HEK293 (cell line): ENCODE data around the gene CCL28.

ENCODE experiments used
- CTCF ChIA-PET: fragments of 350-600 bp; formaldehyde crosslinking; extraction: SDS; loops from one replicate; lab custom pipeline; 2021; ENCODE audit warnings: antibody characterized with exemption; lab: Yijun Ruan, JAX
- POLR2A ChIA-PET: fragments of 300-600 bp; formaldehyde crosslinking; extraction: SDS; loops from one replicate; lab custom pipeline; 2020; ENCODE audit warnings: antibody characterized with exemption, inconsistent platforms; lab: Yijun Ruan, JAX
- H3K27ac ChIP-seq: fragments of 200-500 bp; sonication (Bioruptor generic); 2 replicates; pipeline ENCODE4 v1.5.1; 2014; ENCODE audit warnings: low read depth, low read length, control low read depth, inconsistent platforms; ENCODE audit errors: extremely low read depth
- H3K36me3 ChIP-seq, 2 experiments: fragments of 200-500 bp in 1 of 2; sonication (Bioruptor generic) in 1 of 2; 1 replicate in 1 of 2; 2 replicates in 1 of 2; pipeline ENCODE4 v1.5.1; 2014 to 2017; ENCODE audit warnings: inconsistent platforms in 2 of 2, low read length in 2 of 2; ENCODE audit not compliant: control insufficient read depth in 2 of 2, insufficient read depth in 1 of 2
- H3K4me1 ChIP-seq: fragments of 200-500 bp; sonication (Bioruptor generic); 2 replicates; pipeline ENCODE4 v1.5.1; 2014; ENCODE audit warnings: mild to moderate bottlenecking, low read length, inconsistent platforms; ENCODE audit not compliant: control insufficient read depth, insufficient read depth
- H3K4me3 ChIP-seq: 2 replicates; pipeline ENCODE4 v1.5.1; 2011; ENCODE audit warnings: low read depth, mild to moderate bottlenecking, control low read depth, low read length, moderate library complexity
- H3K9me3 ChIP-seq: fragments of 200-500 bp; sonication (Bioruptor generic); 2 replicates; pipeline ENCODE4 v1.5.1; 2014; ENCODE audit warnings: low read depth, low read length, inconsistent platforms; ENCODE audit not compliant: control insufficient read depth, insufficient read depth
- HOXD13 ChIP-seq: sonication (generic); formaldehyde crosslinking; IDR thresholded peaks from 2 replicates; pipeline ENCODE4 v1.8.0; 2022; ENCODE audit warnings: missing genetic modification reagents, borderline replicate concordance
- KLF16 ChIP-seq: fragments of 450-650 bp; formaldehyde crosslinking; IDR thresholded peaks from 2 replicates; pipeline ENCODE4 v1.5.1; 2017; ENCODE audit warnings: missing biosample characterization, missing genetic modification characterization
- KLF7 ChIP-seq: fragments of 450-650 bp; formaldehyde crosslinking; IDR thresholded peaks from 2 replicates; pipeline ENCODE4 v1.5.1; 2016; ENCODE audit warnings: missing biosample characterization, missing genetic modification characterization, borderline replicate concordance
- ZBTB17 ChIP-seq: fragments of 450-650 bp; formaldehyde crosslinking; IDR thresholded peaks from 2 replicates; pipeline ENCODE4 v1.5.1; 2016; ENCODE audit warnings: missing biosample characterization, missing genetic modification characterization
- ZBTB20 ChIP-seq: fragments of 450-650 bp; formaldehyde crosslinking; IDR thresholded peaks from 2 replicates; pipeline ENCODE4 v1.5.1; 2016; ENCODE audit warnings: missing biosample characterization, missing genetic modification characterization
- ZNF146 ChIP-seq: fragments of 450-650 bp; formaldehyde crosslinking; IDR thresholded peaks from 2 replicates; pipeline ENCODE4 v1.5.1; 2016; ENCODE audit warnings: missing biosample characterization, missing genetic modification characterization
- ZNF221 ChIP-seq: fragments of 450-650 bp; formaldehyde crosslinking; IDR thresholded peaks from 2 replicates; pipeline ENCODE4 v1.5.1; 2017; ENCODE audit warnings: missing biosample characterization, missing genetic modification characterization, borderline replicate concordance
- ZNF223 ChIP-seq: fragments of 450-650 bp; formaldehyde crosslinking; IDR thresholded peaks from 2 replicates; pipeline ENCODE4 v1.5.1; 2016; ENCODE audit warnings: missing biosample characterization, missing genetic modification characterization
- ZNF302 ChIP-seq: fragments of 450-650 bp; formaldehyde crosslinking; IDR thresholded peaks from 2 replicates; pipeline ENCODE4 v1.5.1; 2016; ENCODE audit warnings: missing biosample characterization, missing genetic modification characterization, low read depth
- ZNF37A ChIP-seq: fragments of 450-650 bp; IDR thresholded peaks from 2 replicates; pipeline ENCODE4 v1.5.1; 2018; ENCODE audit warnings: missing biosample characterization, missing genetic modification characterization
- ZNF416 ChIP-seq: fragments of 450-650 bp; formaldehyde crosslinking; IDR thresholded peaks from 2 replicates; pipeline ENCODE4 v1.5.1; 2016; ENCODE audit warnings: missing biosample characterization, missing genetic modification characterization
- ZNF473 ChIP-seq: fragments of 450-650 bp; formaldehyde crosslinking; IDR thresholded peaks from 2 replicates; pipeline ENCODE4 v1.5.1; 2017; ENCODE audit warnings: missing biosample characterization, missing genetic modification characterization
- ZNF501 ChIP-seq: fragments of 450-650 bp; formaldehyde crosslinking; IDR thresholded peaks from 2 replicates; pipeline ENCODE4 v1.5.1; 2016; ENCODE audit warnings: missing biosample characterization, missing genetic modification characterization
- ZNF548 ChIP-seq: fragments of 450-650 bp; formaldehyde crosslinking; IDR thresholded peaks from 2 replicates; pipeline ENCODE4 v1.5.1; 2016; ENCODE audit warnings: missing biosample characterization, missing genetic modification characterization
- ZNF561 ChIP-seq: fragments of 450-650 bp; IDR thresholded peaks from 2 replicates; pipeline ENCODE4 v1.5.1; 2018; ENCODE audit warnings: missing biosample characterization, missing genetic modification characterization, borderline replicate concordance
- ZNF585B ChIP-seq: fragments of 450-650 bp; formaldehyde crosslinking; IDR thresholded peaks from 2 replicates; pipeline ENCODE4 v1.5.1; 2016; ENCODE audit warnings: missing biosample characterization, missing genetic modification characterization
- ZNF610 ChIP-seq: fragments of 450-650 bp; formaldehyde crosslinking; IDR thresholded peaks from 2 replicates; pipeline ENCODE4 v1.5.1; 2016; ENCODE audit warnings: missing biosample characterization, missing genetic modification characterization, borderline replicate concordance
- ZNF624 ChIP-seq: fragments of 450-650 bp; formaldehyde crosslinking; IDR thresholded peaks from 2 replicates; pipeline ENCODE4 v1.5.1; 2017; ENCODE audit warnings: missing biosample characterization, missing genetic modification characterization
- ZNF692 ChIP-seq: fragments of 450-650 bp; formaldehyde crosslinking; IDR thresholded peaks from 2 replicates; pipeline ENCODE4 v1.5.1; 2016; ENCODE audit warnings: missing biosample characterization, missing genetic modification characterization
- ZNF701 ChIP-seq: fragments of 450-650 bp; formaldehyde crosslinking; IDR thresholded peaks from 2 replicates; pipeline ENCODE4 v1.5.1; 2016; ENCODE audit warnings: missing biosample characterization, missing genetic modification characterization
- ZNF843 ChIP-seq: fragments of 450-650 bp; formaldehyde crosslinking; IDR thresholded peaks from 2 replicates; pipeline ENCODE4 v1.5.1; 2016; ENCODE audit warnings: missing biosample characterization, missing genetic modification characterization
- TF ChIP-seq, protein P1 (sequence below): fragments of 450-650 bp; formaldehyde crosslinking; IDR thresholded peaks from 2 replicates; pipeline ENCODE4 v1.5.1; 2016; ENCODE audit warnings: missing biosample characterization, missing genetic modification characterization
- TF ChIP-seq, protein P2 (sequence below): fragments of 450-650 bp; formaldehyde crosslinking; IDR thresholded peaks from 2 replicates; pipeline ENCODE4 v1.5.1; 2016; ENCODE audit warnings: missing biosample characterization, missing genetic modification characterization
- TF ChIP-seq, protein P3 (sequence below): fragments of 450-650 bp; formaldehyde crosslinking; IDR thresholded peaks from 2 replicates; pipeline ENCODE4 v1.5.1; 2016; ENCODE audit warnings: missing biosample characterization, missing genetic modification characterization

CCL28 gene

GRCh38 chr5:43358301-43358700 is 53.9 kb downstream of the CCL28 start:
- H3K36me3 ChIP-seq = no peaks in the 10 kb centered on the region
- ChIA-PET CTCF (interaction anchor here (1.2 kb wide), 1 partner anchor 31 kb away, joined by 5 read pairs; no protein-coding TSS in a partner anchor), POLR2A (no interaction called here)
- H3K27ac ChIP-seq = no peak overlapping the region
- no peaks in the 10 kb centered on the region for H3K4me1 ChIP-seq
- H3K4me3 ChIP-seq = no peak overlapping the region
- H3K9me3 ChIP-seq = no peaks in the 10 kb centered on the region
- TF ChIP-seq ZNF843 = no peak
- TF ChIP-seq ZNF692 (tag by site-specific recombination) = no peak
- TF ChIP-seq ZNF624 (tag by site-specific recombination) = no peak
- no peak for TF ChIP-seq ZNF416 (tag by site-specific recombination)
- no peak for TF ChIP-seq ZNF223 (tag by site-specific recombination)
- no peak for TF ChIP-seq HOXD13 (CRISPR knock-in tag)
- no peak for TF ChIP-seq KLF16
- no peak for TF ChIP-seq ZNF501 (tag by site-specific recombination)
- TF ChIP-seq KLF7 (tag by site-specific recombination) = no peak
- TF ChIP-seq ZNF221 = no peak
- TF ChIP-seq, protein P1, sequence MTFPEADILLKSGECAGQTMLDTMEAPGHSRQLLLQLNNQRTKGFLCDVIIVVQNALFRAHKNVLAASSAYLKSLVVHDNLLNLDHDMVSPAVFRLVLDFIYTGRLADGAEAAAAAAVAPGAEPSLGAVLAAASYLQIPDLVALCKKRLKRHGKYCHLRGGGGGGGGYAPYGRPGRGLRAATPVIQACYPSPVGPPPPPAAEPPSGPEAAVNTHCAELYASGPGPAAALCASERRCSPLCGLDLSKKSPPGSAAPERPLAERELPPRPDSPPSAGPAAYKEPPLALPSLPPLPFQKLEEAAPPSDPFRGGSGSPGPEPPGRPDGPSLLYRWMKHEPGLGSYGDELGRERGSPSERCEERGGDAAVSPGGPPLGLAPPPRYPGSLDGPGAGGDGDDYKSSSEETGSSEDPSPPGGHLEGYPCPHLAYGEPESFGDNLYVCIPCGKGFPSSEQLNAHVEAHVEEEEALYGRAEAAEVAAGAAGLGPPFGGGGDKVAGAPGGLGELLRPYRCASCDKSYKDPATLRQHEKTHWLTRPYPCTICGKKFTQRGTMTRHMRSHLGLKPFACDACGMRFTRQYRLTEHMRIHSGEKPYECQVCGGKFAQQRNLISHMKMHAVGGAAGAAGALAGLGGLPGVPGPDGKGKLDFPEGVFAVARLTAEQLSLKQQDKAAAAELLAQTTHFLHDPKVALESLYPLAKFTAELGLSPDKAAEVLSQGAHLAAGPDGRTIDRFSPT (tag by site-specific recombination) = no peak
- TF ChIP-seq ZNF585B (tag by site-specific recombination) = no peak
- TF ChIP-seq ZNF37A = no peak
- no peak for TF ChIP-seq ZNF146
- no peak for TF ChIP-seq ZNF561 (tag by site-specific recombination)
- no peak for TF ChIP-seq ZBTB17 (tag by site-specific recombination)
- TF ChIP-seq ZNF302 (tag by site-specific recombination) = no peak
- TF ChIP-seq ZNF548 (tag by site-specific recombination) = no peak

GRCh38 chr5:43357878-43358281 is 54.3 kb downstream of the CCL28 start:
- POLR2A ChIA-PET = no interaction called here
- Histone ChIP-seq H3K27ac (no peak overlapping the region), H3K9me3 (no peaks in the 10 kb centered on the region), H3K36me3 (no peaks in the 10 kb centered on the region), H3K4me1 (no peaks in the 10 kb centered on the region), H3K4me3 (no peak overlapping the region)
- CTCF ChIA-PET = interaction anchor here (1.2 kb wide), 1 partner anchor 32 kb away, joined by 5 read pairs; no protein-coding TSS in a partner anchor
- TF ChIP-seq, protein P2, sequence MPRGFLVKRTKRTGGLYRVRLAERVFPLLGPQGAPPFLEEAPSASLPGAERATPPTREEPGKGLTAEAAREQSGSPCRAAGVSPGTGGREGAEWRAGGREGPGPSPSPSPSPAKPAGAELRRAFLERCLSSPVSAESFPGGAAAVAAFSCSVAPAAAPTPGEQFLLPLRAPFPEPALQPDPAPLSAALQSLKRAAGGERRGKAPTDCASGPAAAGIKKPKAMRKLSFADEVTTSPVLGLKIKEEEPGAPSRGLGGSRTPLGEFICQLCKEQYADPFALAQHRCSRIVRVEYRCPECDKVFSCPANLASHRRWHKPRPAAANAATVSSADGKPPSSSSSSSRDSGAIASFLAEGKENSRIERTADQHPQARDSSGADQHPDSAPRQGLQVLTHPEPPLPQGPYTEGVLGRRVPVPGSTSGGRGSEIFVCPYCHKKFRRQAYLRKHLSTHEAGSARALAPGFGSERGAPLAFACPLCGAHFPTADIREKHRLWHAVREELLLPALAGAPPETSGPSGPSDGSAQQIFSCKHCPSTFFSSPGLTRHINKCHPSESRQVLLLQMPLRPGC (tag by site-specific recombination) = no peak

- Histone ChIP-seq H3K9me3 (no peaks in the 10 kb centered on the region), H3K4me3 (no peak overlapping the region), H3K4me1 (no peaks in the 10 kb centered on the region), H3K27ac (no peak overlapping the region), H3K36me3 (no peaks in the 10 kb centered on the region)
- ChIA-PET CTCF (no interaction called here), POLR2A (no interaction called here)
- TF ChIP-seq ZNF610 (tag by site-specific recombination) (no peak), ZNF701 (tag by site-specific recombination) (no peak), ZNF473 (tag by site-specific recombination) (no peak), ZNF843 (no peak), ZBTB20 (tag by site-specific recombination) (no peak)
- TF ChIP-seq, protein P3, sequence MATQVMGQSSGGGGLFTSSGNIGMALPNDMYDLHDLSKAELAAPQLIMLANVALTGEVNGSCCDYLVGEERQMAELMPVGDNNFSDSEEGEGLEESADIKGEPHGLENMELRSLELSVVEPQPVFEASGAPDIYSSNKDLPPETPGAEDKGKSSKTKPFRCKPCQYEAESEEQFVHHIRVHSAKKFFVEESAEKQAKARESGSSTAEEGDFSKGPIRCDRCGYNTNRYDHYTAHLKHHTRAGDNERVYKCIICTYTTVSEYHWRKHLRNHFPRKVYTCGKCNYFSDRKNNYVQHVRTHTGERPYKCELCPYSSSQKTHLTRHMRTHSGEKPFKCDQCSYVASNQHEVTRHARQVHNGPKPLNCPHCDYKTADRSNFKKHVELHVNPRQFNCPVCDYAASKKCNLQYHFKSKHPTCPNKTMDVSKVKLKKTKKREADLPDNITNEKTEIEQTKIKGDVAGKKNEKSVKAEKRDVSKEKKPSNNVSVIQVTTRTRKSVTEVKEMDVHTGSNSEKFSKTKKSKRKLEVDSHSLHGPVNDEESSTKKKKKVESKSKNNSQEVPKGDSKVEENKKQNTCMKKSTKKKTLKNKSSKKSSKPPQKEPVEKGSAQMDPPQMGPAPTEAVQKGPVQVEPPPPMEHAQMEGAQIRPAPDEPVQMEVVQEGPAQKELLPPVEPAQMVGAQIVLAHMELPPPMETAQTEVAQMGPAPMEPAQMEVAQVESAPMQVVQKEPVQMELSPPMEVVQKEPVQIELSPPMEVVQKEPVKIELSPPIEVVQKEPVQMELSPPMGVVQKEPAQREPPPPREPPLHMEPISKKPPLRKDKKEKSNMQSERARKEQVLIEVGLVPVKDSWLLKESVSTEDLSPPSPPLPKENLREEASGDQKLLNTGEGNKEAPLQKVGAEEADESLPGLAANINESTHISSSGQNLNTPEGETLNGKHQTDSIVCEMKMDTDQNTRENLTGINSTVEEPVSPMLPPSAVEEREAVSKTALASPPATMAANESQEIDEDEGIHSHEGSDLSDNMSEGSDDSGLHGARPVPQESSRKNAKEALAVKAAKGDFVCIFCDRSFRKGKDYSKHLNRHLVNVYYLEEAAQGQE (tag by site-specific recombination) = no peak
Measured at GRCh38 chr5:43357067-43357466, 55.1 kb downstream of the CCL28 start.
